GM19397 (cell line): ENCODE results near the gene USP53.
"Not testable (repeated sequence)": the region's sequence is repeated elsewhere in the genome, so short reads cannot be mapped to it uniquely, and the experiment has no call there.

Experiments
- ATAC-seq: cut with Tn5 transposase; IDR thresholded peaks from one replicate; pipeline ENCODE4 v1.9.1; 2021; ENCODE audit warnings: mild to moderate bottlenecking, moderate library complexity; ENCODE audit not compliant: unreplicated experiment

USP53 gene

GRCh38 chr4:119212234-119212963 lies at the start of gene USP53:
Gene USP53 (plus strand): TSS chr4:119212713. CDS start chr4:119239760, 27,047 bp downstream.
- peak; percentile 94 for ATAC-seq

GRCh38 chr4:119165767-119166166 lies 46.7 kb upstream of the USP53 start:
- ATAC-seq = no peak

GRCh38 chr4:119170195-119170594 lies 42.3 kb upstream of the USP53 start:
- ATAC-seq = no peak

- ATAC-seq = no peak
Measured at GRCh38 chr4:119172223-119172622, 40.3 kb upstream of the USP53 start.

GRCh38 chr4:119173729-119174361 lies 38.7 kb upstream of the USP53 start:
- not testable (repeated sequence) for ATAC-seq

GRCh38 chr4:119179011-119179410 lies 33.5 kb upstream of the USP53 start:
- no peak for ATAC-seq

- no peak for ATAC-seq
Measured at GRCh38 chr4:119184128-119184527, 28.4 kb upstream of the USP53 start.

- ATAC-seq = no peak
Measured at GRCh38 chr4:119189638-119190037, 22.9 kb upstream of the USP53 start.

GRCh38 chr4:119190354-119190753 lies 22.2 kb upstream of the USP53 start:
- ATAC-seq = no peak

- no peak for ATAC-seq
Measured at GRCh38 chr4:119191505-119191904, 21.0 kb upstream of the USP53 start.

- ATAC-seq = no peak
Measured at GRCh38 chr4:119197772-119198212, 14.7 kb upstream of the USP53 start.

GRCh38 chr4:119204916-119205315 lies 7.6 kb upstream of the USP53 start:
- ATAC-seq = no peak

- no peak for ATAC-seq
Measured at GRCh38 chr4:119205690-119206089, 6.8 kb upstream of the USP53 start.

GRCh38 chr4:119206178-119206577 lies 6.3 kb upstream of the USP53 start:
- no peak for ATAC-seq

GRCh38 chr4:119207051-119207450 lies 5.5 kb upstream of the USP53 start:
- ATAC-seq = no peak

GRCh38 chr4:119209077-119209476 lies 3.4 kb upstream of the USP53 start:
- ATAC-seq = no peak

GRCh38 chr4:119209586-119209985 lies 2.9 kb upstream of the USP53 start:
- no peak for ATAC-seq

GRCh38 chr4:119210775-119211174 lies 1.7 kb upstream of the USP53 start:
- ATAC-seq = no peak

- ATAC-seq = peak; percentile 7
Measured at GRCh38 chr4:119211867-119212233, 663 bp upstream of the USP53 start.

GRCh38 chr4:119212964-119213606 lies 572 bp downstream of the USP53 start:
- peak; percentile 46 for ATAC-seq

GRCh38 chr4:119218093-119218492 lies 5.6 kb downstream of the USP53 start:
- no peak for ATAC-seq

- no peak for ATAC-seq
Measured at GRCh38 chr4:119221412-119221811, 8.9 kb downstream of the USP53 start.
